Stimulated activated naive CD8-positive, alpha-beta T cell treated with anti-CD3 and anti-CD28 coated beads, Interleukin-15, amount 100 ng/mL, for 72 hours (primary cell): ENCODE measurements around the gene DUSP7.

ENCODE experiments used
- ATAC-seq: fragments of 150-1000 bp; cut with Tn5 transposase; 2 replicates; pipeline ENCODE4 v1.10.0; 2021; ENCODE audit warnings: mild to moderate bottlenecking, moderate library complexity
- DNase-seq, 2 donors: peaks; one replicate each; pipeline ENCODE4 v3.0.0; 2021 to 2022
- H3K27ac Mint-ChIP-seq, 2 donors: one replicate each; pipeline ENCODE4 v1.8.0; 2022; ENCODE audit warnings: mild to moderate bottlenecking in 2 of 2, mixed read lengths in 2 of 2, moderate library complexity in 2 of 2
- H3K27me3 Mint-ChIP-seq: one replicate; pipeline ENCODE4 v1.8.0; 2022; ENCODE audit warnings: mixed read lengths
- H3K4me1 Mint-ChIP-seq: one replicate; pipeline ENCODE4 v1.8.0; 2022; ENCODE audit warnings: mild to moderate bottlenecking, mixed read lengths
- H3K4me3 Mint-ChIP-seq, 2 donors: one replicate each; pipeline ENCODE4 v1.8.0; 2022; ENCODE audit warnings: mild to moderate bottlenecking in 2 of 2, mixed read lengths in 2 of 2, moderate library complexity in 1 of 2
- H3K9me3 Mint-ChIP-seq, 2 donors: one replicate each; pipeline ENCODE4 v1.8.0; 2022; ENCODE audit warnings: mixed read lengths in 2 of 2

The DUSP7 gene

GRCh38 chr3:52063026-52063723 is 6.8 kb upstream of the DUSP7 start:
- ATAC-seq (no peak), DNase-seq (no peak)
- peaks cover 2% of the 10 kb centered on the region for H3K4me1 Mint-ChIP-seq
- no peaks in the 10 kb centered on the region for H3K9me3 Mint-ChIP-seq
- H3K4me3 Mint-ChIP-seq: no peak overlapping the region
- H3K27ac Mint-ChIP-seq: peak overlapping the region in 1 of 2 donors; percentile 92
- no peaks in the 10 kb centered on the region for H3K27me3 Mint-ChIP-seq

- no peak for ATAC-seq
- DNase-seq: no peak
- H3K9me3 Mint-ChIP-seq: no peaks in the 10 kb centered on the region
- no peaks in the 10 kb centered on the region for H3K27me3 Mint-ChIP-seq
- H3K27ac Mint-ChIP-seq: peak overlapping the region in 1 of 2 donors; percentile 60
- H3K4me3 Mint-ChIP-seq: no peak overlapping the region
- H3K4me1 Mint-ChIP-seq: peaks cover 8% of the 10 kb centered on the region
Observed at GRCh38 chr3:52062505-52062904, 6.1 kb upstream of the DUSP7 start.

GRCh38 chr3:52061121-52061910 is 4.9 kb upstream of the DUSP7 start:
- DNase-seq: no peak
- Mint-ChIP-seq H3K27me3 (no peaks in the 10 kb centered on the region), H3K27ac (no peak overlapping the region), H3K9me3 (no peaks in the 10 kb centered on the region), H3K4me1 (peaks cover 14% of the 10 kb centered on the region), H3K4me3 (no peak overlapping the region)
- ATAC-seq: no peak

- Mint-ChIP-seq H3K4me3 (no peak overlapping the region), H3K27me3 (no peaks in the 10 kb centered on the region), H3K4me1 (peaks cover 20% of the 10 kb centered on the region), H3K9me3 (no peaks in the 10 kb centered on the region), H3K27ac (no peak overlapping the region)
- ATAC-seq (no peak), DNase-seq (no peak)
Observed at GRCh38 chr3:52059781-52060180, 3.4 kb upstream of the DUSP7 start.

GRCh38 chr3:52057812-52058495 is 1.6 kb upstream of the DUSP7 start:
- Mint-ChIP-seq H3K4me1 (peaks cover 38% of the 10 kb centered on the region), H3K9me3 (no peaks in the 10 kb centered on the region), H3K27ac (no peak overlapping the region), H3K27me3 (no peaks in the 10 kb centered on the region), H3K4me3 (peak overlapping the region; percentile 94 to 96)
- DNase-seq (no peak), ATAC-seq (no peak)

- peak; percentile 81 for ATAC-seq
- Mint-ChIP-seq H3K4me3 (peak overlapping the region; percentile 94 to 96), H3K9me3 (no peaks in the 10 kb centered on the region), H3K27me3 (no peaks in the 10 kb centered on the region), H3K4me1 (peaks cover 46% of the 10 kb centered on the region), H3K27ac (peak overlapping the region; percentile 84 to 94)
- DNase-seq: peak; percentile 98 to 99
Observed at GRCh38 chr3:52056968-52057811, 819 bp upstream of the DUSP7 start.

GRCh38 chr3:52055537-52056351 is 627 bp downstream of the DUSP7 start:
- DNase-seq (peak; percentile 68 to 73), ATAC-seq (peak; percentile 24)
- Mint-ChIP-seq H3K4me1 (peaks cover 60% of the 10 kb centered on the region), H3K9me3 (no peaks in the 10 kb centered on the region), H3K27me3 (no peaks in the 10 kb centered on the region), H3K4me3 (peak overlapping the region; percentile 91 to 96), H3K27ac (peak overlapping the region; percentile 91 to 99)

- no peaks in the 10 kb centered on the region for H3K9me3 Mint-ChIP-seq
- H3K4me3 Mint-ChIP-seq: peak overlapping the region; percentile 91 to 96
- DNase-seq (peak; percentile 35 to 43), ATAC-seq (no peak)
- H3K27me3 Mint-ChIP-seq: no peaks in the 10 kb centered on the region
- H3K4me1 Mint-ChIP-seq: peaks cover 65% of the 10 kb centered on the region
- peak overlapping the region; percentile 91 to 99 for H3K27ac Mint-ChIP-seq
Observed at GRCh38 chr3:52054661-52055511, 1.5 kb downstream of the DUSP7 start.

GRCh38 chr3:52053307-52054304 is 2.8 kb downstream of the DUSP7 start:
- H3K4me1 Mint-ChIP-seq: peaks cover 65% of the 10 kb centered on the region

GRCh38 chr3:52052831-52053306 is 3.5 kb downstream of the DUSP7 start:
- Mint-ChIP-seq H3K27me3 (no peaks in the 10 kb centered on the region), H3K27ac (peak overlapping the region; percentile 97 to 98), H3K4me1 (peaks cover 66% of the 10 kb centered on the region), H3K4me3 (peak overlapping the region; percentile 91 to 96), H3K9me3 (no peaks in the 10 kb centered on the region)
- ATAC-seq (no peak), DNase-seq (peak; percentile 20 to 43)

More at GRCh38 chr3:52053307-52054304, 2.8 kb downstream of the DUSP7 start:
- peak overlapping the region; percentile 91 to 96 for H3K4me3 Mint-ChIP-seq
- peak; percentile 42 to 63 for DNase-seq
- peak; percentile 33 for ATAC-seq
- no peaks in the 10 kb centered on the region for H3K9me3 Mint-ChIP-seq
- H3K27ac Mint-ChIP-seq: peak overlapping the region; percentile 97 to 98
- H3K27me3 Mint-ChIP-seq: no peaks in the 10 kb centered on the region

- H3K4me1 Mint-ChIP-seq: peaks cover 67% of the 10 kb centered on the region
- no peak for DNase-seq
- H3K9me3 Mint-ChIP-seq: no peaks in the 10 kb centered on the region
- peak overlapping the region in 1 of 2 donors; percentile 97 for H3K27ac Mint-ChIP-seq
- no peak overlapping the region for H3K4me3 Mint-ChIP-seq
- no peak for ATAC-seq
- H3K27me3 Mint-ChIP-seq: no peaks in the 10 kb centered on the region
Observed at GRCh38 chr3:52051444-52051843, 4.9 kb downstream of the DUSP7 start.

- DNase-seq (no peak), ATAC-seq (no peak)
- Mint-ChIP-seq H3K4me1 (peaks cover 68% of the 10 kb centered on the region), H3K27ac (peak overlapping the region in 1 of 2 donors; percentile 81), H3K4me3 (peak overlapping the region in 1 of 2 donors; percentile 13), H3K27me3 (no peaks in the 10 kb centered on the region), H3K9me3 (no peaks in the 10 kb centered on the region)
Observed at GRCh38 chr3:52050571-52050970, 5.8 kb downstream of the DUSP7 start.
